Endodermal cell (in vitro differentiated cells): ENCODE results near the gene KRTAP5-4. TPM values are rescaled to one million over a fixed set of nuclear protein-coding genes. Genes with fewer than 3 reads are reported as not detected.

Experiments
- DNase-seq: peaks from one replicate; pipeline ENCODE4 v3.0.0-alpha.2; 2017
- H3K27ac ChIP-seq: 2 replicates; pipeline ENCODE4 v1.5.1; 2013; ENCODE audit warnings: mild to moderate bottlenecking, low read depth, low read length, moderate library complexity
- H3K27me3 ChIP-seq: 2 replicates; pipeline ENCODE4 v1.6.1; 2013; ENCODE audit warnings: mild to moderate bottlenecking, low read length, moderate library complexity; ENCODE audit not compliant: insufficient read depth, control insufficient read depth, poor library complexity, severe bottlenecking
- H3K36me3 ChIP-seq: 2 replicates; pipeline ENCODE4 v1.7.0; 2013; ENCODE audit warnings: mild to moderate bottlenecking, low read length, moderate library complexity; ENCODE audit not compliant: control insufficient read depth, insufficient read depth
- H3K4me1 ChIP-seq: one replicate; pipeline ENCODE4 v1.7.0; 2013; ENCODE audit warnings: low read length; ENCODE audit not compliant: control insufficient read depth, insufficient read depth
- H3K4me3 ChIP-seq: 2 replicates; pipeline ENCODE4 v1.5.1; 2013; ENCODE audit warnings: mild to moderate bottlenecking, low read length, moderate library complexity
- H3K9ac ChIP-seq: 2 replicates; pipeline ENCODE4 v1.6.1; 2013; ENCODE audit warnings: mild to moderate bottlenecking, low read length, moderate library complexity; ENCODE audit not compliant: poor library complexity, severe bottlenecking; ENCODE audit errors: extremely low read depth
- H3K9me3 ChIP-seq: 2 replicates; pipeline ENCODE4 v1.6.1; 2013; ENCODE audit warnings: mild to moderate bottlenecking, low read length, moderate library complexity; ENCODE audit not compliant: control insufficient read depth
- H3K27ac Mint-ChIP-seq: 2 replicates; pipeline ENCODE4 v1.8.0; 2020; ENCODE audit warnings: mixed read lengths
- H3K27me3 Mint-ChIP-seq: 2 replicates; pipeline ENCODE4 v1.8.0; 2021; ENCODE audit warnings: mild to moderate bottlenecking, mixed read lengths; ENCODE audit not compliant: insufficient read depth
- H3K36me3 Mint-ChIP-seq: 2 replicates; pipeline ENCODE4 v1.8.0; 2020; ENCODE audit warnings: low read depth, mixed read lengths
- H3K4me1 Mint-ChIP-seq: 2 replicates; pipeline ENCODE4 v1.8.0; 2020; ENCODE audit warnings: mixed read lengths
- H3K4me3 Mint-ChIP-seq: 2 replicates; pipeline ENCODE4 v1.8.0; 2020; ENCODE audit warnings: mild to moderate bottlenecking, moderate library complexity, mixed read lengths
- H3K9me3 Mint-ChIP-seq: 2 replicates; pipeline ENCODE4 v1.8.0; 2020; ENCODE audit warnings: mild to moderate bottlenecking, mixed read lengths
- WGBS, 2 experiments: methylation state at CpG; one replicate each; pipeline versions ENCODE4 v1.1.5 to v1.1.7; 2013; ENCODE audit warnings: missing lambda C conversion rate in 2 of 2, mixed read lengths in 1 of 2; ENCODE audit not compliant: insufficient coverage in 1 of 2, insufficient read length in 1 of 2; 5-methylcytosine and 5-hydroxymethylcytosine counted together
- total RNA-seq, 2 donors: library from RNA; stranded (reverse); fragmentation: NEBNext Ultra II Directional in 1 of 2; extraction: Animal tissue kit (Norgen Biotek cat#: 25700) in 1 of 2; gene quantifications; 2 replicates in 1 of 2; 3 replicates in 1 of 2; pipeline ENCODE4 v1.2.1, GENCODE V29; 2021
- TF ChIP-seq, protein P1 (sequence below): fragments of 200-600 bp; sonication (generic); conservative IDR thresholded peaks from 2 replicates; pipeline ENCODE4 v1.5.0; 2021; ENCODE audit warnings: antibody characterized with exemption, mild to moderate bottlenecking

Gene KRTAP5-4
- total RNA-seq, 2 donors from 2014 or later, result not detected

DNA sequence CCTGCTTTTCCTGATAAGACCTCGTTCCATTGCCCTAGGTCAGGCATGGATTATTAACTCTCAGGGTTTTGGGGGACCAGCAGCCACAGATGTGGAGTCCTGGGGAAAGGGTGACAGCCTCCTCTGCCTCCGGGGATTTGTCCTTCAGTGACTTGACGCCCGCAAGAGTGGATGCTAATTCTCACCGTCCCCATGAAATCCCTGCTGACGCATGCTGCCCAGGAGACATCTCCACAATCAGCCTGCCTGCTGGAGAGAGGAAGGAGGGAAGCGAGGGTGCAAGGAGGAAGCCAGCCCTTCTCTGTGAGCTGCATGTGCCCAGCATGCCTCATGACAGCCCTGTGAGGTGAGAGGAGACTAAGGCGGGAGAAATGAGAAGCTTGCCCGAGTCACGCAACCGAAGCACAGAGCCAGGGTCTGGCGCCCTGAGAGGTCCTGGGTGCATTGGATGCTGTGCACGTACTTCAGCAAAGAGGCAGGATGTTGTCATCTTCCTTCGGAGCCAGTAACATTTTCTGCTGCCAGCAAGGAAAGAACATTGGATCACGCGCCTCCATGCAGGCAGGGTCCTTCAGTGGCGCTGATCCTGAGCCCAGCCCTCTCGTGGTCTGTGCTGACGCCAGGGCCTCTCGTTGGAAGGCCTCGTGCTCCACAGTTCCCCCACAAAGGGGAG, 47.7 kb upstream of the KRTAP5-4 start:
- no peak for DNase-seq
- TF ChIP-seq, protein P1, sequence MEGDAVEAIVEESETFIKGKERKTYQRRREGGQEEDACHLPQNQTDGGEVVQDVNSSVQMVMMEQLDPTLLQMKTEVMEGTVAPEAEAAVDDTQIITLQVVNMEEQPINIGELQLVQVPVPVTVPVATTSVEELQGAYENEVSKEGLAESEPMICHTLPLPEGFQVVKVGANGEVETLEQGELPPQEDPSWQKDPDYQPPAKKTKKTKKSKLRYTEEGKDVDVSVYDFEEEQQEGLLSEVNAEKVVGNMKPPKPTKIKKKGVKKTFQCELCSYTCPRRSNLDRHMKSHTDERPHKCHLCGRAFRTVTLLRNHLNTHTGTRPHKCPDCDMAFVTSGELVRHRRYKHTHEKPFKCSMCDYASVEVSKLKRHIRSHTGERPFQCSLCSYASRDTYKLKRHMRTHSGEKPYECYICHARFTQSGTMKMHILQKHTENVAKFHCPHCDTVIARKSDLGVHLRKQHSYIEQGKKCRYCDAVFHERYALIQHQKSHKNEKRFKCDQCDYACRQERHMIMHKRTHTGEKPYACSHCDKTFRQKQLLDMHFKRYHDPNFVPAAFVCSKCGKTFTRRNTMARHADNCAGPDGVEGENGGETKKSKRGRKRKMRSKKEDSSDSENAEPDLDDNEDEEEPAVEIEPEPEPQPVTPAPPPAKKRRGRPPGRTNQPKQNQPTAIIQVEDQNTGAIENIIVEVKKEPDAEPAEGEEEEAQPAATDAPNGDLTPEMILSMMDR, result no peak
- Mint-ChIP-seq H3K27me3 (peaks cover 58% of the 10 kb centered on the region), H3K36me3 (no peaks in the 10 kb centered on the region), H3K27ac (no peak overlapping the region), H3K4me3 (no peak overlapping the region), H3K9me3 (no peaks in the 10 kb centered on the region), H3K4me1 (peaks cover 5% of the 10 kb centered on the region)
- no peaks in the 10 kb centered on the region for H3K36me3 ChIP-seq
- H3K4me1 ChIP-seq, result peaks cover 4% of the 10 kb centered on the region
- H3K27ac ChIP-seq, result no peak overlapping the region
- H3K9ac ChIP-seq, result no peak overlapping the region
- WGBS, 2 experiments, result 90 to 95% methylated on average over 19 to 21 of the region's 21 CpGs
- no peak overlapping the region for H3K4me3 ChIP-seq
- H3K27me3 ChIP-seq, result peaks cover 56% of the 10 kb centered on the region
- H3K9me3 ChIP-seq, result no peaks in the 10 kb centered on the region

DNA sequence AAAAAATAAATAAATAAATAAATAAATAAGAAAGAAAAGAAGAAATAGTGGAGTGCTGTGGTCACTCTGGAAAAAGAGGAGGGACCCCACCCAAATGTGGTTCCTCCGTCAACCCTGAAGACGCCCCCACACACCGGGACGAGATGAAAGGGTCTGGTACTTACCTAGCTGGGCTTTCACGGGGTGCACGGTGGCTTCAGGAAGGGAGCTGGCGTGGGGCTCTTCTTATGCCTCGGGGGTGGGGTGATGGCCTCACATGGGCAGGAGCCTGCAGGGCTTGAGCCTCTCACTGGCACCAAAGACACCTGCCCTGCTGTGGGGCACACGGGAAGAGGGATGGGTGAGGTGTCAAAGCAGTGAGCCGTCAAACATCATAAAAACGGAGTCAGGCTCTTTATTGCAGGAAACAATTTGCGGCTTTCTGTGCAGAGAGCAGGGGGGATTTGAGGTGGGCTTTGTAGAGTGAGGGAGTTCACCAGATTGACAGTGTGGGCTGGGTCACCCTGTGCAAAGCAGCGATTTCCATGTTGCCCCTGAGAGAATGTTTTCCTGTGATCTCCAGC, 47.1 kb upstream of the KRTAP5-4 start:
- DNase-seq, result no peak
- Histone ChIP-seq H3K27me3 (peaks cover 49% of the 10 kb centered on the region), H3K4me3 (no peak overlapping the region), H3K27ac (no peak overlapping the region), H3K9ac (no peak overlapping the region), H3K4me1 (peaks cover 4% of the 10 kb centered on the region), H3K36me3 (no peaks in the 10 kb centered on the region), H3K9me3 (no peaks in the 10 kb centered on the region)
- Mint-ChIP-seq H3K27me3 (peaks cover 52% of the 10 kb centered on the region), H3K27ac (no peak overlapping the region), H3K36me3 (no peaks in the 10 kb centered on the region), H3K4me1 (peaks cover 5% of the 10 kb centered on the region), H3K9me3 (no peaks in the 10 kb centered on the region), H3K4me3 (no peak overlapping the region)
- WGBS, 2 experiments, result 86 to 88% methylated on average over 8 to 13 of the region's 13 CpGs
- TF ChIP-seq, protein P1, result no peak

DNA sequence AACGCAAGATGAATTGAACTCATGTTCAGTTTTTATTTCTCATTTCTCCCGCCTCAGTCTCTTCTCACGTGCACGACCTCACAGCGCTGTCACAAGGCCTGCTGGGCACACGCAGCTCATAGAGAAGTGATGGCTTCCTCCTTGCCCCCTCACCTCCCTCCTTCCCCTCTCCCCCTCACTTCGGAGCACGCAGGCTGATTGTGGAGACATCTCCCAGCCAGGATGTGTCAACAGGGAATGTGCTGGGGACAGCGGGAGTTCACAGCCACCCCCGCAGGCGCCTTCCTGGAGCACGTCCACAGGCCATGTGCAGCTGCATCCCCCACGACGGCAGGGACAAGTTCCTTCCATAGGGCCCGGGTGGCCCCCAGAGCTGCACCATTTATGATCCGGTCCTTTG, 46.0 kb upstream of the KRTAP5-4 start:
- peaks cover 5% of the 10 kb centered on the region for H3K4me1 Mint-ChIP-seq
- WGBS, 2 experiments, result 67 to 68% methylated on average over 12 to 16 of the region's 16 CpGs

More for the DNA sequence above, 46.0 kb upstream of the KRTAP5-4 start:
- no peak overlapping the region for H3K4me3 Mint-ChIP-seq
- no peak overlapping the region for H3K27ac Mint-ChIP-seq
- H3K4me3 ChIP-seq, result no peak overlapping the region
- H3K4me1 ChIP-seq, result peaks cover 4% of the 10 kb centered on the region
- H3K36me3 Mint-ChIP-seq, result no peaks in the 10 kb centered on the region
- H3K9me3 Mint-ChIP-seq, result no peaks in the 10 kb centered on the region
- no peaks in the 10 kb centered on the region for H3K9me3 ChIP-seq
- H3K36me3 ChIP-seq, result no peaks in the 10 kb centered on the region
- no peak overlapping the region for H3K9ac ChIP-seq
- TF ChIP-seq, protein P1, result no peak
- no peak for DNase-seq
- no peak overlapping the region for H3K27ac ChIP-seq
- H3K27me3 ChIP-seq, result peaks cover 38% of the 10 kb centered on the region
- peaks cover 44% of the 10 kb centered on the region for H3K27me3 Mint-ChIP-seq
